PFSK-1 (cell line): ENCODE data around the gene WBP4.

ENCODE experiments used
- FOXP2 ChIP-seq: optimal IDR thresholded peaks from 2 replicates; pipeline ENCODE3; 2011; ENCODE audit warnings: borderline replicate concordance, control low read depth, inconsistent platforms; ENCODE audit not compliant: insufficient read depth; ENCODE audit errors: extremely low read length, extremely low read depth
- POLR2AphosphoS5 ChIP-seq: IDR thresholded peaks from 2 replicates; pipeline ENCODE4 v1.6.1; 2012; ENCODE audit warnings: low read depth, mild to moderate bottlenecking, control low read depth, low read length, moderate library complexity
- SIN3A ChIP-seq: IDR thresholded peaks from 2 replicates; pipeline ENCODE4 v1.6.1; 2012; ENCODE audit warnings: mild to moderate bottlenecking, low read length, moderate library complexity, borderline replicate concordance; ENCODE audit not compliant: insufficient read depth
- TAF1 ChIP-seq: IDR thresholded peaks from 2 replicates; pipeline ENCODE4 v1.6.1; 2012; ENCODE audit warnings: low read length, control low read depth, borderline replicate concordance; ENCODE audit not compliant: insufficient read depth
- TF ChIP-seq, protein P1 (sequence below), 2 experiments: IDR thresholded peaks; 2 replicates each; pipeline versions ENCODE4 v1.6.1 to v1.8.0; 2011 to 2012; ENCODE audit warnings: low read depth in 2 of 2, low read length in 2 of 2, control low read depth in 1 of 2, inconsistent platforms in 1 of 2, mild to moderate bottlenecking in 1 of 2, moderate library complexity in 1 of 2; ENCODE audit not compliant: insufficient read depth in 1 of 2

WBP4 gene

DNA sequence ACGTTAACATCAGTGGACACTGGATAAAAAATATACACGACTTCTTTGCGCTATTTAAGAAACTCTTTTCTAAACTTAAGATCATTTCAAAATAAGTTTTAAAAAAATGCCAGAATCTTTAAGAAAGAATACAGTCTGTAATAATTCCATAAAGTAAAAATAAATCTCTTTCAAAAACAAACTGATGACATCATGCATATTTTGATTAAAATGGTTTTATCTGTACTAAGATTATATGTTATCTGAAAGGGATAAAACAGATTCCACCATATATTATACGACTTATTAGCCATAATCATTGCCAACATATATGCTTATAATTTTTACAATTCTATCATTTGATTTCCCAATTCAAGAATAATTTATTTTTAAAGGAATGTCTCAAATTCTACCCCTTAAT lies 26.9 kb upstream of the WBP4 start:
- no peak for TF ChIP-seq TAF1
- TF ChIP-seq SIN3A: no peak
- TF ChIP-seq, protein P1, sequence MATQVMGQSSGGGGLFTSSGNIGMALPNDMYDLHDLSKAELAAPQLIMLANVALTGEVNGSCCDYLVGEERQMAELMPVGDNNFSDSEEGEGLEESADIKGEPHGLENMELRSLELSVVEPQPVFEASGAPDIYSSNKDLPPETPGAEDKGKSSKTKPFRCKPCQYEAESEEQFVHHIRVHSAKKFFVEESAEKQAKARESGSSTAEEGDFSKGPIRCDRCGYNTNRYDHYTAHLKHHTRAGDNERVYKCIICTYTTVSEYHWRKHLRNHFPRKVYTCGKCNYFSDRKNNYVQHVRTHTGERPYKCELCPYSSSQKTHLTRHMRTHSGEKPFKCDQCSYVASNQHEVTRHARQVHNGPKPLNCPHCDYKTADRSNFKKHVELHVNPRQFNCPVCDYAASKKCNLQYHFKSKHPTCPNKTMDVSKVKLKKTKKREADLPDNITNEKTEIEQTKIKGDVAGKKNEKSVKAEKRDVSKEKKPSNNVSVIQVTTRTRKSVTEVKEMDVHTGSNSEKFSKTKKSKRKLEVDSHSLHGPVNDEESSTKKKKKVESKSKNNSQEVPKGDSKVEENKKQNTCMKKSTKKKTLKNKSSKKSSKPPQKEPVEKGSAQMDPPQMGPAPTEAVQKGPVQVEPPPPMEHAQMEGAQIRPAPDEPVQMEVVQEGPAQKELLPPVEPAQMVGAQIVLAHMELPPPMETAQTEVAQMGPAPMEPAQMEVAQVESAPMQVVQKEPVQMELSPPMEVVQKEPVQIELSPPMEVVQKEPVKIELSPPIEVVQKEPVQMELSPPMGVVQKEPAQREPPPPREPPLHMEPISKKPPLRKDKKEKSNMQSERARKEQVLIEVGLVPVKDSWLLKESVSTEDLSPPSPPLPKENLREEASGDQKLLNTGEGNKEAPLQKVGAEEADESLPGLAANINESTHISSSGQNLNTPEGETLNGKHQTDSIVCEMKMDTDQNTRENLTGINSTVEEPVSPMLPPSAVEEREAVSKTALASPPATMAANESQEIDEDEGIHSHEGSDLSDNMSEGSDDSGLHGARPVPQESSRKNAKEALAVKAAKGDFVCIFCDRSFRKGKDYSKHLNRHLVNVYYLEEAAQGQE (IDR thresholded peaks at IDR 0.05; ENCODE audit: insufficient read depth in 1 of 2, low read depth in 2 of 2, low read length in 2 of 2): no peak
- no peak for TF ChIP-seq FOXP2
- TF ChIP-seq POLR2AphosphoS5: no peak

DNA sequence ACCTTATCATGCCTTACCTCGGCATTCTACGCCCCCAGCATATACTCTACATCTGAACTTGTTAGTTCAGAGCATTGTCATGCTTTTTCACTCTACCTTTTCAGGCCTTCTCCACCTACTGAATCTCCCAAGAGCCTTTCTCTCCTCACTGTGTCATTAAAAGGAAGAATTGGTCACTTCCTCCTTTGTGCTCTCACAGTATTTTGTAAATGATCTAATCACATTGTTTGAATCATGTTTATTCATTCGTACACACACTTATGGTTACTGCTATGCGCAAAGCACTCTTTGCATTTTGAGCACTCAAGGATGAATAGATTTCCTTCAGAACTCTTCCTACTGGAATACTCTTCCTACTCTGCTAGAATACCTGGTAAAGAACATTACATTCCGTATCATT lies 26.4 kb upstream of the WBP4 start:
- TF ChIP-seq, protein P1 (IDR thresholded peaks at IDR 0.05; ENCODE audit: insufficient read depth in 1 of 2, low read depth in 2 of 2, low read length in 2 of 2): no peak

DNA sequence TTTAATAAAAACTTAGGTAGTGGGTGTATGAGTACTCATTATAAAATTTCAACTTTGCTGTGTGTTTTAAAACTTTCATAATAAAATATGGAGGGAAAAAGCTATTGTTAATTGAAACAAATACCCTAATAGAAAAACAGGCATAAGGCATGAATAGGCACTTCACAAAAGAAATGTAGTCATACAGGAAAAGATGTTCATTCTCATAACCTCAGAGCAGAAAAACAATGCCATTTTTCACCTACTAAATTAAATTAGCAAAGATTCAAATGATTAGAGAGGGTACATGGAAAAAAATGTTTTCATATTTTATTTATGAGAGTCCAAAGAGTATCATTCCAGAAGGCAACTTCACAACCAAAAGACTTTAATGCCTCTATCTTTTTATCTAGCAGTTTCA lies 21.6 kb upstream of the WBP4 start:
- TF ChIP-seq SIN3A: no peak
- no peak for TF ChIP-seq POLR2AphosphoS5
- TF ChIP-seq, protein P1 (IDR thresholded peaks at IDR 0.05; ENCODE audit: insufficient read depth in 1 of 2, low read depth in 2 of 2, low read length in 2 of 2): no peak
- no peak for TF ChIP-seq FOXP2
- TF ChIP-seq TAF1: no peak

DNA sequence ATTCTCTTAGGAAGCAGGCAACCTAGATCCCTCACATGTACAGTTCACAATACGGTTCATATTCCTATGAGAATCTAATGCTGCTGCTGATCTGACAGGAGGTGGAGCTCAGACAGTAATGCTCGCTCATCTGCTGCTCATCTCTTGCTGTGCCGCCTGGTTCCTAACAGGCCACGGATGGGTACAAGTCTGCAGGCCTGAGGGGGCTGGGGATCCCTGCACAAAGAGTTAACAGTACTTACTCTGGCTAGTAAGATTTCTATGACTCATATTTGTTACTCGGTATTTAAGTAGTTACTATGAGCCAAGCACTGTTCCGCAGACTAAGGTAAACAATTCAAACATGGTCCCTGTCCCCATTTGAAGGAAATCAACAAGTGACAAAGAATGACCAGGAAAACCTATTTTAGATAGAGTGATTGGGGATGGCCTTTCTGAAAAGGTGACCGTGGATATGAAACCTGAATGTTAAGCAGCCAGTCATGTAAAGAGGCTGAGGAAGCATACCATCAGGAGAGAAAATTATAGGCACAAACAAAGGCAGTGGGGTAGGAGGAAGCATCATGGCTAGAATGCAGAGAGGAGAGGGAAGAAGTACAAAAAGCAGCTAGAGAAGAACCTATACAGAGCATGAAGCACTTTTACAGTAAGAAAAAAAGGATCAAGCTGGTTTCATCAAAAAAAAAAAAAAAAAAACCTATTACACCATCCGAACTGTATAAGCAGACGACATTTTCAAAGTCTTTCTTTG lies 20.6 kb upstream of the WBP4 start:
- TF ChIP-seq SIN3A (no peak), TAF1 (no peak), FOXP2 (no peak), POLR2AphosphoS5 (no peak)
- TF ChIP-seq, protein P1 (IDR thresholded peaks at IDR 0.05; ENCODE audit: insufficient read depth in 1 of 2, low read depth in 2 of 2, low read length in 2 of 2): no peak

DNA sequence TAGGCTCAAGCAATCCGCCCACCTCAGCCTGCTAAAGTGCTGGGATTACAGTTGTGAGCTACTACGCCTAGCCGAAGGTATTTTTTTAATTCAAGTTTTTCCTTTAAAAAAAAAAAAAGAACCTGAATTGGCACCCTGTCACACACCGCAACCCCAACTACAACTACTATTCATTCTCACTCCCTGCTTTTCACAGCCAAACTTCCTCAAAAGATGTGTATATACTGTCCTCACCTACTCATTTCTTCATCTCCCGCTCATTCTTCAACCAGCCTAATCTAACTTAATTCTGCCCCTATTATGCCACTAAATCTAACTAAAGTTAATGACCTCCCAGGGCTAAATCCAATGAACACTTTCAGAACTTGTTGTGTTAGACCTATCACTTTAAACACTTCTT lies 12.7 kb upstream of the WBP4 start:
- TF ChIP-seq TAF1 (no peak), FOXP2 (no peak), SIN3A (no peak), POLR2AphosphoS5 (no peak)
- TF ChIP-seq, protein P1 (IDR thresholded peaks at IDR 0.05; ENCODE audit: insufficient read depth in 1 of 2, low read depth in 2 of 2, low read length in 2 of 2): no peak
